Activated CD4-positive, alpha-beta memory T cell treated with anti-CD3 and anti-CD28 coated beads for 36 hours (primary cell): ENCODE measurements around the gene F11R. TPM values are rescaled to one million over a fixed set of nuclear protein-coding genes. Genes with fewer than 3 reads are reported as not detected.

Source experiments
- CTCF ChIA-PET: fragments of 350-600 bp; sonication (Branson Sonifier 250); formaldehyde crosslinking; loops from one replicate; lab custom pipeline; 2021; ENCODE audit warnings: antibody characterized with exemption, inconsistent platforms; lab: Charles Lee
- POLR2A ChIA-PET: fragments of 350-600 bp; sonication (Branson Sonifier 250); formaldehyde crosslinking; loops from one replicate; lab custom pipeline; 2021; ENCODE audit warnings: antibody characterized with exemption; lab: Charles Lee
- DNase-seq: peaks from one replicate; pipeline ENCODE4 v3.0.0-alpha.2; 2020
- H3K27ac Mint-ChIP-seq: one replicate; pipeline ENCODE4 v1.8.0; 2021; ENCODE audit warnings: mixed read lengths
- H3K27me3 Mint-ChIP-seq: one replicate; pipeline ENCODE4 v1.8.0; 2021; ENCODE audit warnings: mixed read lengths
- H3K36me3 Mint-ChIP-seq: one replicate; pipeline ENCODE4 v1.8.0; 2021; ENCODE audit warnings: mixed read lengths
- H3K4me1 Mint-ChIP-seq: one replicate; pipeline ENCODE4 v1.8.0; 2021; ENCODE audit warnings: low read depth, mixed read lengths
- H3K4me3 Mint-ChIP-seq: one replicate; pipeline ENCODE4 v1.8.0; 2021; ENCODE audit warnings: mild to moderate bottlenecking, mixed read lengths
- H3K9me3 Mint-ChIP-seq: one replicate; pipeline ENCODE4 v1.8.0; 2021; ENCODE audit warnings: mixed read lengths
- intact Hi-C: fragments of 100-400 bp; cut with micrococcal nuclease; formaldehyde crosslinking; loops from one replicate; pipeline ENCODE4 v1.15.1; 2023
- total RNA-seq, 2 experiments: library from RNA; stranded (reverse); gene quantifications; one replicate each; pipeline ENCODE4 v1.2.3, GENCODE V29; 2021

Gene F11R
- total RNA-seq, 2 experiments from 2014 or later: 21.3 to 25.3 TPM

- Mint-ChIP-seq H3K4me1 (peaks cover 11% of the 10 kb centered on the region), H3K27me3 (peaks cover 3% of the 10 kb centered on the region), H3K4me3 (peak overlapping the region; percentile 5), H3K27ac (no peak overlapping the region), H3K9me3 (no peaks in the 10 kb centered on the region), H3K36me3 (no peaks in the 10 kb centered on the region)
- peak; percentile 79 for DNase-seq
- CTCF ChIA-PET: interaction anchor here (0.8 to 2.5 kb wide), 2 partner anchors 17 to 19 kb away, joined by 5 read pairs; partner anchors contain the start of gene ITLN2
- intact Hi-C loops: no loop called here
- POLR2A ChIA-PET: no interaction called here
Observed at GRCh38 chr1:160971618-160972056, 49.3 kb downstream of the F11R start.

- H3K27me3 Mint-ChIP-seq: no peaks in the 10 kb centered on the region
- ChIA-PET CTCF (interaction anchor here (1.0 kb wide), 1 partner anchor 26 kb away, joined by 4 read pairs; no protein-coding TSS in a partner anchor), POLR2A (interaction anchor here (1.1 kb wide), 1 partner anchor 20 kb away, joined by 3 read pairs; no protein-coding TSS in a partner anchor)
- intact Hi-C loops: no loop called here
- H3K36me3 Mint-ChIP-seq: no peaks in the 10 kb centered on the region
- DNase-seq: no peak
- H3K9me3 Mint-ChIP-seq: no peaks in the 10 kb centered on the region
- H3K4me1 Mint-ChIP-seq: no peaks in the 10 kb centered on the region
- no peak overlapping the region for H3K27ac Mint-ChIP-seq
- no peak overlapping the region for H3K4me3 Mint-ChIP-seq
Observed at GRCh38 chr1:160963521-160963920, 57.4 kb downstream of the F11R start.

GRCh38 chr1:160961419-160961818 is 59.5 kb downstream of the F11R start:
- ChIA-PET CTCF (interaction anchor here (2.5 kb wide), 1 partner anchor 10 kb away, joined by 13 read pairs; no protein-coding TSS in a partner anchor), POLR2A (no interaction called here)
- Mint-ChIP-seq H3K27ac (no peak overlapping the region), H3K4me3 (no peak overlapping the region), H3K4me1 (no peaks in the 10 kb centered on the region), H3K27me3 (no peaks in the 10 kb centered on the region), H3K36me3 (no peaks in the 10 kb centered on the region), H3K9me3 (no peaks in the 10 kb centered on the region)
- DNase-seq: no peak
- intact Hi-C loops: no loop called here

GRCh38 chr1:160956966-160957365 is 64.0 kb downstream of the F11R start:
- ChIA-PET POLR2A (no interaction called here), CTCF (interaction anchor here (0.9 to 2.9 kb wide), 3 partner anchors 120 to 177 kb away, joined by 3 to 10 read pairs (median 3); no protein-coding TSS in a partner anchor)
- no peaks in the 10 kb centered on the region for H3K36me3 Mint-ChIP-seq
- no peaks in the 10 kb centered on the region for H3K9me3 Mint-ChIP-seq
- DNase-seq: no peak
- no peaks in the 10 kb centered on the region for H3K27me3 Mint-ChIP-seq
- H3K4me3 Mint-ChIP-seq: no peak overlapping the region
- peaks cover 2% of the 10 kb centered on the region for H3K4me1 Mint-ChIP-seq
- no peak overlapping the region for H3K27ac Mint-ChIP-seq
- intact Hi-C loops: no loop called here

- Mint-ChIP-seq H3K27ac (no peak within 1 kb of the TSS), H3K27me3 (no peaks in the 10 kb centered on the region), H3K4me3 (no peak within 1 kb of the TSS), H3K4me1 (peaks cover 2% of the 10 kb centered on the region), H3K36me3 (no peaks in the 10 kb centered on the region), H3K9me3 (no peaks in the 10 kb centered on the region)
- CTCF ChIA-PET: interaction anchor here (0.5 to 6.5 kb wide), 32 partner anchors 10 to 272 kb away, joined by 3 to 296 read pairs (median 5); no protein-coding TSS in a partner anchor
- intact Hi-C loops: loop anchor here (1.0 kb wide), 1 partner anchor 177 kb away; no protein-coding TSS in a partner anchor
- DNase-seq: peak; percentile 63
- POLR2A ChIA-PET: interaction anchor here (1.3 kb wide), 1 partner anchor 119 kb away, joined by 4 read pairs; no protein-coding TSS in a partner anchor
Observed at GRCh38 chr1:160954158-160955104, 66.5 kb downstream of the F11R start, which contains the start of gene ITLN2. TSS of gene ITLN2 (minus strand) at chr1:160954809. CDS start at chr1:160954741, 68 bp downstream.

GRCh38 chr1:160953030-160953429 is 67.9 kb downstream of the F11R start:
- no peak overlapping the region for H3K4me3 Mint-ChIP-seq
- H3K36me3 Mint-ChIP-seq: no peaks in the 10 kb centered on the region
- H3K27me3 Mint-ChIP-seq: no peaks in the 10 kb centered on the region
- DNase-seq: no peak
- H3K27ac Mint-ChIP-seq: no peak overlapping the region
- H3K4me1 Mint-ChIP-seq: peaks cover 2% of the 10 kb centered on the region
- H3K9me3 Mint-ChIP-seq: no peaks in the 10 kb centered on the region
- ChIA-PET CTCF (interaction anchor here (0.8 to 6.5 kb wide), 24 partner anchors 12 to 398 kb away, joined by 3 to 296 read pairs (median 7); partner anchors contain the start of genes CD244 and LY9), POLR2A (interaction anchor here (0.9 kb wide), 1 partner anchor 119 kb away, joined by 3 read pairs; no protein-coding TSS in a partner anchor)
- intact Hi-C loops: no loop called here

- H3K36me3 Mint-ChIP-seq: no peaks in the 10 kb centered on the region
Observed at GRCh38 chr1:160952129-160952510, 68.8 kb downstream of the F11R start.

GRCh38 chr1:160951443-160952128 is 69.4 kb downstream of the F11R start:
- Mint-ChIP-seq H3K27ac (no peak overlapping the region), H3K4me1 (peaks cover 2% of the 10 kb centered on the region), H3K36me3 (no peaks in the 10 kb centered on the region), H3K4me3 (no peak overlapping the region), H3K27me3 (no peaks in the 10 kb centered on the region), H3K9me3 (no peaks in the 10 kb centered on the region)
- ChIA-PET POLR2A (interaction anchor here (1.1 kb wide), 1 partner anchor 114 kb away, joined by 4 read pairs; no protein-coding TSS in a partner anchor), CTCF (interaction anchor here (0.6 to 6.5 kb wide), 52 partner anchors 9 to 332 kb away, joined by 3 to 296 read pairs (median 5); partner anchors contain the start of genes CD244, KLHDC9, LY9 and SLAMF7)
- intact Hi-C loops: loop anchor here (1.0 to 2.0 kb wide), 4 partner anchors 116 to 270 kb away; no protein-coding TSS in a partner anchor
- DNase-seq: peak; percentile 81

More at GRCh38 chr1:160952129-160952510, 68.8 kb downstream of the F11R start:
- intact Hi-C loops: no loop called here
- Mint-ChIP-seq H3K27ac (no peak overlapping the region), H3K9me3 (no peaks in the 10 kb centered on the region), H3K4me3 (no peak overlapping the region), H3K4me1 (peaks cover 2% of the 10 kb centered on the region), H3K27me3 (no peaks in the 10 kb centered on the region)
- no peak for DNase-seq
- CTCF ChIA-PET: interaction anchor here (0.7 to 6.5 kb wide), 50 partner anchors 8 to 399 kb away, joined by 3 to 296 read pairs (median 5); partner anchors contain the start of genes CD244, KLHDC9, LY9 and SLAMF7
- POLR2A ChIA-PET: no interaction called here

GRCh38 chr1:160950657-160951056 is 70.3 kb downstream of the F11R start:
- DNase-seq: no peak
- CTCF ChIA-PET: interaction anchor here (0.6 to 6.5 kb wide), 28 partner anchors 10 to 272 kb away, joined by 3 to 296 read pairs (median 7); partner anchors contain the start of genes CD244, LY9 and SLAMF7

GRCh38 chr1:160949881-160950280 is 71.1 kb downstream of the F11R start:
- Mint-ChIP-seq H3K4me1 (peaks cover 2% of the 10 kb centered on the region), H3K27ac (no peak overlapping the region), H3K4me3 (no peak overlapping the region), H3K36me3 (no peaks in the 10 kb centered on the region), H3K27me3 (no peaks in the 10 kb centered on the region), H3K9me3 (no peaks in the 10 kb centered on the region)
- CTCF ChIA-PET: interaction anchor here (3.3 to 6.5 kb wide), 3 partner anchors 9 to 172 kb away, joined by 24 to 296 read pairs (median 154); no protein-coding TSS in a partner anchor
- intact Hi-C loops: loop anchor here (2.0 to 10.0 kb wide), 3 partner anchors 65 to 223 kb away; partner anchors contain the start of gene ITLN1
- DNase-seq: no peak
- POLR2A ChIA-PET: no interaction called here

More at GRCh38 chr1:160950657-160951056, 70.3 kb downstream of the F11R start:
- H3K9me3 Mint-ChIP-seq: no peaks in the 10 kb centered on the region
- H3K27me3 Mint-ChIP-seq: no peaks in the 10 kb centered on the region
- POLR2A ChIA-PET: interaction anchor here (1.1 kb wide), 1 partner anchor 113 kb away, joined by 4 read pairs; no protein-coding TSS in a partner anchor
- H3K4me1 Mint-ChIP-seq: peaks cover 2% of the 10 kb centered on the region
- H3K36me3 Mint-ChIP-seq: no peaks in the 10 kb centered on the region
- H3K27ac Mint-ChIP-seq: no peak overlapping the region
- no peak overlapping the region for H3K4me3 Mint-ChIP-seq
- intact Hi-C loops: loop anchor here (1.0 to 2.0 kb wide), 4 partner anchors 115 to 269 kb away; no protein-coding TSS in a partner anchor
